ENCODE results near the gene NELL1.

NELL1 gene

GRCh38 chr11:21614961-21615360 lies 945.6 kb downstream of the NELL1 start:
- no peaks in the 10 kb centered on the region for H3K36me3 ChIP-seq (ENCODE audit: insufficient read depth, low read length)
- H3K9ac ChIP-seq (ENCODE audit: low read depth, low read length, poor library complexity, severe bottlenecking) = no peak overlapping the region
- H3K9me3 ChIP-seq (ENCODE audit: insufficient read depth, low read depth, low read length) = no peaks in the 10 kb centered on the region
- no peak for TF ChIP-seq CTCF (conservative IDR thresholded peaks at IDR 0.05; ENCODE audit: low read length)
- TF ChIP-seq EZH2phosphoT487 (IDR thresholded peaks at IDR 0.05; ENCODE audit: borderline replicate concordance) = no peak
- no peak overlapping the region for H3K4me3 ChIP-seq (ENCODE audit: low read length, poor library complexity, severe bottlenecking)
- H3K4me1 ChIP-seq (ENCODE audit: insufficient read depth, low read length, poor library complexity, severe bottlenecking) = no peaks in the 10 kb centered on the region
- no peaks in the 10 kb centered on the region for H3K27me3 ChIP-seq (ENCODE audit: insufficient read depth, low read length, poor library complexity, severe bottlenecking)
- H3K4me2 ChIP-seq (ENCODE audit: low read depth, low read length, poor library complexity, severe bottlenecking) = no peak overlapping the region
- H3K79me2 ChIP-seq (ENCODE audit: insufficient read depth, low read length) = no peaks in the 10 kb centered on the region
- no peaks in the 10 kb centered on the region for H3K9me2 ChIP-seq (replicated peaks; ENCODE audit: low read depth, low read length)
- no peaks in the 10 kb centered on the region for H3F3A ChIP-seq (ENCODE audit: low read depth)
- H4K20me1 ChIP-seq (ENCODE audit: insufficient read depth, low read length, poor library complexity, severe bottlenecking) = no peaks in the 10 kb centered on the region
- H2AFZ ChIP-seq (ENCODE audit: low read length) = no peak overlapping the region

- no peak overlapping the region for H3K4me2 ChIP-seq (ENCODE audit: low read depth, low read length, poor library complexity, severe bottlenecking)
Observed at GRCh38 chr11:21615955-21616371, 946.6 kb downstream of the NELL1 start.

GRCh38 chr11:21622566-21622965 lies 953.2 kb downstream of the NELL1 start:
- H4K20me1 ChIP-seq (ENCODE audit: insufficient read depth, low read length, poor library complexity, severe bottlenecking) = no peaks in the 10 kb centered on the region
- no peak overlapping the region for H3K9ac ChIP-seq (ENCODE audit: low read depth, low read length, poor library complexity, severe bottlenecking)
- TF ChIP-seq EZH2phosphoT487 (IDR thresholded peaks at IDR 0.05; ENCODE audit: borderline replicate concordance) (no peak), CTCF (conservative IDR thresholded peaks at IDR 0.05; ENCODE audit: low read length) (no peak)
- H3K9me3 ChIP-seq (ENCODE audit: insufficient read depth, low read depth, low read length) = no peaks in the 10 kb centered on the region
- no peaks in the 10 kb centered on the region for H3K9me2 ChIP-seq (replicated peaks; ENCODE audit: low read depth, low read length)
- no peak overlapping the region for H3K4me2 ChIP-seq (ENCODE audit: low read depth, low read length, poor library complexity, severe bottlenecking)
- no peaks in the 10 kb centered on the region for H3K79me2 ChIP-seq (ENCODE audit: insufficient read depth, low read length)
- peaks cover 3% of the 10 kb centered on the region for H3K4me1 ChIP-seq (ENCODE audit: insufficient read depth, low read length, poor library complexity, severe bottlenecking)
- no peaks in the 10 kb centered on the region for H3F3A ChIP-seq (ENCODE audit: low read depth)
- H3K36me3 ChIP-seq (ENCODE audit: insufficient read depth, low read length) = no peaks in the 10 kb centered on the region
- no peak overlapping the region for H2AFZ ChIP-seq (ENCODE audit: low read length)
- no peaks in the 10 kb centered on the region for H3K27me3 ChIP-seq (ENCODE audit: insufficient read depth, low read length, poor library complexity, severe bottlenecking)
- no peak overlapping the region for H3K4me3 ChIP-seq (ENCODE audit: low read length, poor library complexity, severe bottlenecking)

More at GRCh38 chr11:21615955-21616371, 946.6 kb downstream of the NELL1 start:
- no peak overlapping the region for H2AFZ ChIP-seq (ENCODE audit: low read length)
- no peak for TF ChIP-seq CTCF (conservative IDR thresholded peaks at IDR 0.05; ENCODE audit: low read length)
- no peak for TF ChIP-seq EZH2phosphoT487 (IDR thresholded peaks at IDR 0.05; ENCODE audit: borderline replicate concordance)
- no peak overlapping the region for H3K4me3 ChIP-seq (ENCODE audit: low read length, poor library complexity, severe bottlenecking)
- no peaks in the 10 kb centered on the region for H3F3A ChIP-seq (ENCODE audit: low read depth)
- no peaks in the 10 kb centered on the region for H3K4me1 ChIP-seq (ENCODE audit: insufficient read depth, low read length, poor library complexity, severe bottlenecking)
- H3K9ac ChIP-seq (ENCODE audit: low read depth, low read length, poor library complexity, severe bottlenecking) = no peak overlapping the region
- H3K27me3 ChIP-seq (ENCODE audit: insufficient read depth, low read length, poor library complexity, severe bottlenecking) = no peaks in the 10 kb centered on the region
- no peaks in the 10 kb centered on the region for H3K79me2 ChIP-seq (ENCODE audit: insufficient read depth, low read length)
- no peaks in the 10 kb centered on the region for H4K20me1 ChIP-seq (ENCODE audit: insufficient read depth, low read length, poor library complexity, severe bottlenecking)
- H3K9me2 ChIP-seq (replicated peaks; ENCODE audit: low read depth, low read length) = no peaks in the 10 kb centered on the region
- no peaks in the 10 kb centered on the region for H3K36me3 ChIP-seq (ENCODE audit: insufficient read depth, low read length)
- no peaks in the 10 kb centered on the region for H3K9me3 ChIP-seq (ENCODE audit: insufficient read depth, low read depth, low read length)
